A549 (cell line): ENCODE measurements around the gene SNX11. TPM values are rescaled to one million over a fixed set of nuclear protein-coding genes. Genes with fewer than 3 reads are reported as not detected.

Experiments used
- ATAC-seq, 2 experiments: fragments of 200-7000 bp in 1 of 2; fragments of >200 bp in 1 of 2; cut with Nextera tagmentation in 1 of 2; cut with Tn5 transposase in 1 of 2; 3 replicates each; pipeline versions ENCODE4 v1.8.0 to v1.9.1; 2018 to 2020; ENCODE audit warnings: mild to moderate bottlenecking in 1 of 2, moderate library complexity in 1 of 2
- CTCF ChIA-PET: fragments of 300-600 bp; sonication (Branson Sonifier 250); formaldehyde crosslinking; extraction: SDS; loops from one replicate; lab custom pipeline; 2021; ENCODE audit warnings: antibody characterized with exemption, inconsistent platforms; lab: Yijun Ruan, JAX
- POLR2A ChIA-PET: fragments of 350-600 bp; formaldehyde crosslinking; extraction: SDS; loops from one replicate; lab custom pipeline; 2021; ENCODE audit warnings: antibody characterized with exemption, inconsistent platforms; lab: Yijun Ruan, JAX
- DNase-seq, 2 experiments: peaks; one replicate each; pipeline versions ENCODE4 v3.0.0 to v3.0.0-alpha.2; 2011 to 2016; ENCODE audit warnings: low read depth in 1 of 2, low spot score in 1 of 2
- FAIRE-seq: peaks from 2 replicates; lab custom pipeline; 2011; peaks lifted over from hg19 to GRCh38; lab: Jason Lieb, UNC
- H3K27ac ChIP-seq, 2 experiments: fragments of >200 bp; sonication (Bioruptor Twin); formaldehyde crosslinking; 3 replicates each; pipeline ENCODE4 v1.5.1; 2016 to 2017
- H3K4me1 ChIP-seq: fragments of >200 bp; sonication (Bioruptor Twin); formaldehyde crosslinking; 3 replicates; pipeline ENCODE4 v1.6.1; 2016
- H3K4me2 ChIP-seq: fragments of >200 bp; sonication (Bioruptor Twin); formaldehyde crosslinking; 3 replicates; pipeline ENCODE4 v1.6.1; 2016
- H3K4me3 ChIP-seq: fragments of >200 bp; sonication (Bioruptor Twin); formaldehyde crosslinking; 3 replicates; pipeline ENCODE4 v1.5.1; 2016
- H3K9me3 ChIP-seq: fragments of >200 bp; sonication (Bioruptor Twin); formaldehyde crosslinking; 3 replicates; pipeline ENCODE4 v1.6.1; 2016
- CBX8 ChIP-seq: fragments of 200-600 bp; sonication (generic); IDR thresholded peaks from 2 replicates; pipeline ENCODE4 v1.6.1; 2016
- ELK1 ChIP-seq: fragments of 150-350 bp; IDR thresholded peaks from 2 replicates; pipeline ENCODE4 v1.6.1; 2014; ENCODE audit warnings: low read depth, mild to moderate bottlenecking, low read length
- FOSB ChIP-seq: fragments of 250-450 bp; sonication (Bioruptor Pico); IDR thresholded peaks from 2 replicates; pipeline ENCODE4 v1.5.0; 2020; ENCODE audit warnings: mild to moderate bottlenecking, moderate library complexity
- FOSL2 ChIP-seq, 2 experiments: fragments of 450-650 bp in 1 of 2; fragments of >200 bp in 1 of 2; sonication (Bioruptor Twin) in 1 of 2; formaldehyde crosslinking; IDR thresholded peaks; 2 replicates each; pipeline versions ENCODE4 v1.5.0 to v1.6.1; 2016 to 2020; ENCODE audit warnings: mild to moderate bottlenecking in 1 of 2, moderate library complexity in 1 of 2
- FOXS1 ChIP-seq: fragments of 250-450 bp; sonication (Bioruptor Pico); IDR thresholded peaks from 2 replicates; pipeline ENCODE4 v1.5.0; 2020; ENCODE audit warnings: mild to moderate bottlenecking, moderate library complexity
- HEYL ChIP-seq: fragments of 250-450 bp; sonication (Bioruptor Pico); IDR thresholded peaks from 2 replicates; pipeline ENCODE4 v1.8.0; 2021; ENCODE audit warnings: mild to moderate bottlenecking, moderate library complexity
- HMGXB4 ChIP-seq: fragments of 250-450 bp; sonication (Bioruptor Pico); IDR thresholded peaks from 2 replicates; pipeline ENCODE4 v1.5.0; 2021; ENCODE audit warnings: mild to moderate bottlenecking, moderate library complexity, borderline replicate concordance
- HOXA7 ChIP-seq: fragments of 250-450 bp; sonication (Bioruptor Pico); IDR thresholded peaks from 2 replicates; pipeline ENCODE4 v1.5.0; 2020; ENCODE audit warnings: mild to moderate bottlenecking, moderate library complexity
- HOXB13 ChIP-seq: fragments of 250-450 bp; sonication (Bioruptor Pico); IDR thresholded peaks from 2 replicates; pipeline ENCODE4 v1.5.0; 2020; ENCODE audit warnings: low read depth, mild to moderate bottlenecking, moderate library complexity
- JUN ChIP-seq, 2 experiments: fragments of >200 bp; sonication (Bioruptor Twin); formaldehyde crosslinking; IDR thresholded peaks; 2 replicates in 1 of 2; 3 replicates in 1 of 2; pipeline ENCODE4 v1.6.1; 2016 to 2017
- JUNB ChIP-seq: fragments of >200 bp; sonication (Bioruptor Twin); formaldehyde crosslinking; IDR thresholded peaks from 2 replicates; pipeline ENCODE4 v1.6.1; 2016
- MAFK ChIP-seq: fragments of 450-650 bp; IDR thresholded peaks from 2 replicates; pipeline ENCODE4 v1.6.1; 2014; ENCODE audit not compliant: partially characterized antibody
- MYC ChIP-seq: IDR thresholded peaks from 2 replicates; pipeline ENCODE4 v1.6.1; 2012; ENCODE audit warnings: mild to moderate bottlenecking, inconsistent platforms, low read length, improper control_type of control experiment, borderline replicate concordance
- NPAS2 ChIP-seq: fragments of 250-450 bp; sonication (Bioruptor Pico); IDR thresholded peaks from 2 replicates; pipeline ENCODE4 v1.8.0; 2022; ENCODE audit warnings: mild to moderate bottlenecking, moderate library complexity, borderline replicate concordance
- NR3C1 ChIP-seq: fragments of >200 bp; sonication (Bioruptor Twin); formaldehyde crosslinking; IDR thresholded peaks from 3 replicates; pipeline ENCODE4 v1.6.1; 2017
- PBX3 ChIP-seq: IDR thresholded peaks from 2 replicates; pipeline ENCODE4 v1.6.1; 2012
- RFX5 ChIP-seq: fragments of 450-650 bp; IDR thresholded peaks from 2 replicates; pipeline ENCODE4 v1.7.1; 2014; ENCODE audit warnings: antibody characterized with exemption, mild to moderate bottlenecking, moderate library complexity
- RNF2 ChIP-seq: fragments of 200-600 bp; sonication (generic); IDR thresholded peaks from 2 replicates; pipeline ENCODE4 v1.6.1; 2016; ENCODE audit warnings: low read depth, mild to moderate bottlenecking, antibody characterized with exemption, moderate library complexity, borderline replicate concordance
- TFCP2L1 ChIP-seq: fragments of 250-450 bp; sonication (Bioruptor Pico); IDR thresholded peaks from 2 replicates; pipeline ENCODE4 v1.5.0; 2021; ENCODE audit warnings: mild to moderate bottlenecking
- USF2 ChIP-seq: fragments of 450-650 bp; IDR thresholded peaks from 2 replicates; pipeline ENCODE4 v1.6.1; 2014; ENCODE audit warnings: antibody characterized with exemption
- ZFP36 ChIP-seq: fragments of 450-650 bp; IDR thresholded peaks from 2 replicates; pipeline ENCODE4 v1.6.1; 2014; ENCODE audit warnings: borderline replicate concordance; ENCODE audit not compliant: partially characterized antibody
- ZSCAN20 ChIP-seq: fragments of 250-450 bp; sonication (Bioruptor Pico); IDR thresholded peaks from 2 replicates; pipeline ENCODE4 v1.8.0; 2022; ENCODE audit warnings: mild to moderate bottlenecking, moderate library complexity
- WGBS: methylation state at CpG from one replicate; pipeline ENCODE4 v1.1.6; 2017; ENCODE audit errors: missing lambda C conversion rate; 5-methylcytosine and 5-hydroxymethylcytosine counted together
- polyA plus RNA-seq, 4 experiments: library from polyadenylated mRNA; depleted of rRNA in 3 of 4; stranded (reverse); fragments of >200 nt; fragmentation: RNase III in 1 of 4; extraction: RNeasy Plus Mini Kit Qiagen cat#74134 plus additional on column Dnase treatment in 1 of 4; gene quantifications; 2 replicates in 3 of 4; 3 replicates in 1 of 4; pipeline ENCODE4 v1.2.3, GENCODE V29; 2011 to 2017

SNX11 gene
- polyA plus RNA-seq, 2 of the 4 experiments (the other 2 are of a cell fraction), result 22.3 to 28.4 TPM

- no peaks in the 10 kb centered on the region for H3K9me3 ChIP-seq
- 86% methylated on average over 3 of the region's 3 CpGs for WGBS
- no peak overlapping the region for H3K4me3 ChIP-seq
- H3K4me1 ChIP-seq, result no peaks in the 10 kb centered on the region
- POLR2A ChIA-PET, result interaction anchor here (1.0 to 3.8 kb wide), 3 partner anchors 9 to 16 kb away, joined by 3 to 34 read pairs (median 3); partner anchors contain the start of gene NFE2L1
- no peak for TF ChIP-seq MYC
- no peak for TF ChIP-seq ELK1
- no peak for TF ChIP-seq JUN (IDR thresholded peaks at IDR 0.05)
- no peak for TF ChIP-seq NR3C1
- no peak for TF ChIP-seq TFCP2L1
- TF ChIP-seq HEYL (CRISPR knock-in tag), result no peak
- no peak for TF ChIP-seq FOXS1
- TF ChIP-seq MAFK, result no peak
- no peak for TF ChIP-seq HOXB13 (CRISPR knock-in tag)
- TF ChIP-seq JUNB, result no peak
- no peak for TF ChIP-seq RFX5
- TF ChIP-seq PBX3, result no peak
- no peak for TF ChIP-seq RNF2
- TF ChIP-seq ZSCAN20 (CRISPR knock-in tag), result no peak
- no peak for TF ChIP-seq HOXA7 (CRISPR knock-in tag)
- TF ChIP-seq USF2, result no peak
- no peak for TF ChIP-seq HMGXB4 (CRISPR knock-in tag)
- no peak for TF ChIP-seq FOSB (CRISPR knock-in tag)
- no peak for TF ChIP-seq CBX8
- TF ChIP-seq FOSL2 (IDR thresholded peaks at IDR 0.05), result no peak
- TF ChIP-seq FOSL2 (CRISPR knock-in tag; IDR thresholded peaks at IDR 0.05), result no peak
- FAIRE-seq, result no peak
- no peak overlapping the region for H3K4me2 ChIP-seq
- ATAC-seq, result no peak
- CTCF ChIA-PET, result interaction anchor here (0.6 to 46.6 kb wide), 5 partner anchors 5 to 886 kb away, joined by 3 to 1398 read pairs (median 4); partner anchors contain the start of genes COPZ2 and NFE2L1
- no peak for DNase-seq
- no peak overlapping the region for H3K27ac ChIP-seq
Observed at GRCh38 chr17:48064638-48065037, 42.9 kb upstream of the SNX11 start.

DNA sequence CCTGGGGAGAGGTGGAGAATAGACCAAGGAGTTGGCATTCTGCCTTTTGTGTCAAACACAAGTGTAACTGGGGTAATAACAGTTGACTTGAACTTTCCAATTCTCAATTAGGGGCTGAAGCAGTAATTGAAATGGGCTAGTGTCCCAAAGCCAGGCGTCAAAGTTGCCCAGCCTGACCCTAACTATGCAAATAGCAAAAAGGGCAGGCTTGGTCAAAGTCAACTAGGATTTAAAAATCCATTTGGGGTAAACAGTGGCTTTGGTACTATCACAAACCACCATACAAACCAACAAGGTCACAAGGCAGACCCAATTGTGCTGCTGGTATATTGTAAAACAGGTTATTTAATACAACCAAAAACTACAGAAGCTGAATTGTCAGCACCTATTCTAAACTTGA is 41.4 kb upstream of the SNX11 start:
- Histone ChIP-seq H3K4me1 (no peaks in the 10 kb centered on the region), H3K27ac (no peak overlapping the region), H3K4me2 (no peak overlapping the region), H3K4me3 (no peak overlapping the region), H3K9me3 (no peaks in the 10 kb centered on the region)
- CTCF ChIA-PET, result interaction anchor here (0.6 to 46.6 kb wide), 7 partner anchors 3 to 88 kb away, joined by 3 to 1398 read pairs (median 4); partner anchors contain the start of genes COPZ2 and NFE2L1
- POLR2A ChIA-PET, result interaction anchor here (3.8 kb wide), 1 partner anchor 18 kb away, joined by 34 read pairs; the partner anchor contains the start of gene NFE2L1
- DNase-seq, result no peak
- no peak for FAIRE-seq
- 93% methylated on average over 1 of the region's 1 CpG for WGBS
- TF ChIP-seq RFX5 (no peak), NPAS2 (CRISPR knock-in tag) (no peak), ZFP36 (no peak)
- no peak for ATAC-seq
